Left colon (tissue), 2 donors: ENCODE results near the gene OAT. TPM values are rescaled to one million over a fixed set of nuclear protein-coding genes. Genes with fewer than 3 reads are reported as not detected.

Experiments used
- ATAC-seq: fragments of 200-7000 bp; cut with Tn5 transposase; one replicate; pipeline ENCODE4 v1.9.1; 2020; ENCODE audit warnings: mild to moderate bottlenecking, moderate library complexity
- DNase-seq, 2 donors: peaks; one replicate each; pipeline ENCODE4 v3.0.0-alpha.2; 2020
- intact Hi-C, 2 donors: fragments of 100-400 bp; cut with DNase I in 1 of 2; cut with micrococcal nuclease in 1 of 2; formaldehyde crosslinking; loops; one replicate each; pipeline versions ENCODE4 v1.11.2 to v1.14.0; 2022; cut with DNase I, micrococcal nuclease
- total RNA-seq, 2 donors: library from RNA; stranded (reverse); fragmentation: NEBNext Ultra II Directional; extraction: Animal tissue kit (Norgen Biotek cat#: 25700); gene quantifications; one replicate each; pipeline ENCODE4 v1.2.1, GENCODE V29; 2021
- donor health status: DM: no; HTN: no; CAD: no.
- donor health status: DM: yes; HTN: yes; CAD: no.

Gene OAT
- total RNA-seq, 2 donors from 2014 or later: 61.0 to 70.0 TPM

GRCh38 chr10:124349231-124349995 lies 69.3 kb downstream of the OAT start:
- intact Hi-C loops: no loop called here
- DNase-seq: no peak
- no peak for ATAC-seq

DNA sequence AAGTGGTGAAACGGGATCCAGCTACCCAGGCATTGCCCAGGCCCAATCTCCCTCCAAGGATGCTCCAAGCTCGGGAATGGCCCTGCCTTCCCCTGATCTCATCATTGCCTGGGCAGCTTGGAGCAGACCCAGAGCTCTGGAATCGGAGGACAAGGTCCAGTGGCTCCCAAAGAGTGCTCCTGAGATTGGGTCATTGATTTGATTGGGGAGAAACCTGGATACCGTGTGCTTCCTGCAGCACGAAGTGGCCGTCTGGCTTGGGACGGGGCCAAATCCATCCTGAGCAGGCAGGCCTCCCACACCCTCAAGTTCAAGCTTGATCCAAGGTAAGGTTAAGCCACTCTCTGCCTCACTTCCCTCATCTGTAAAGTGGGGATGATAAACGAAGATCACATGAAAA lies 69.9 kb downstream of the OAT start:
- intact Hi-C loops: no loop called here
- DNase-seq: no peak
- ATAC-seq: no peak

DNA sequence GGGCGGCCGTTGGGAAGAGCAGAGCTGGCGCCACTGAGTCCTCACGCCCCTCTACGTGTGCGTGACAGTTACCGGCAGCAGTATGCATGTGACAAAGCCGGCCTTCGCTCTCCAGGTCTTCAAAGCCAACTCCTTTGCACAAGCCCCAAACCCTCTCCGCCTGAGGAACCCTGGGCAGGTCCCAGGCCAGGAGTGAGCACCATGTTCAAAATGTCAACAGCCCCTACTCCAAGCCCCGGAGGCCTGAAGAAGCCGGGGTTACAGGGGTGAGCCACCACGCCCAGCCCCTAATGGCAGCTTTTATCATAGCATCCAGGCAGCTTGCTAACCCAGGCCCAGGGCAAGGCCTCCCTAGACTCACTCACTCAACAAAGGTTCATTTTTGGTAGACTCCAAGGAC lies 70.8 kb downstream of the OAT start:
- intact Hi-C loops: no loop called here
- ATAC-seq (no peak), DNase-seq (no peak)

Other genes starting within 250 kb of the OAT start
- gene NKX1-2, start 31.1 kb upstream of the OAT start, total RNA-seq: not detected
- gene LHPP, start 42.9 kb upstream of the OAT start, total RNA-seq: 10 to 100 TPM; 26.1 to 29.8 TPM